BJ (cell line): ENCODE data around the gene LRRC14B. TPM values are rescaled to one million over a fixed set of nuclear protein-coding genes. Genes with fewer than 3 reads are reported as not detected.

Experiments used
- CTCF ChIA-PET: fragments of 350-600 bp; formaldehyde crosslinking; extraction: SDS; loops from one replicate; lab custom pipeline; 2021; ENCODE audit warnings: antibody characterized with exemption, inconsistent platforms; lab: Yijun Ruan, JAX
- POLR2A ChIA-PET: fragments of 300-600 bp; sonication (Branson Sonifier 250); formaldehyde crosslinking; extraction: SDS; loops from one replicate; lab custom pipeline; 2021; ENCODE audit warnings: antibody characterized with exemption; lab: Charles Lee
- DNase-seq: peaks from one replicate; pipeline ENCODE4 v3.0.0-alpha.2; 2011; ENCODE audit warnings: low read depth
- H3K27me3 ChIP-seq: 2 replicates; pipeline ENCODE4 v1.6.0; 2011; ENCODE audit warnings: low read length; ENCODE audit not compliant: control insufficient read depth, insufficient read depth
- H3K36me3 ChIP-seq: 2 replicates; pipeline ENCODE4 v1.5.1; 2011; ENCODE audit warnings: low read length; ENCODE audit not compliant: control insufficient read depth, insufficient read depth
- H3K4me3 ChIP-seq: 2 replicates; pipeline ENCODE4 v1.5.1; 2011; ENCODE audit warnings: low read depth, mild to moderate bottlenecking, control low read depth, low read length
- polyA plus RNA-seq: library from polyadenylated mRNA; depleted of rRNA; stranded (reverse); fragments of >200 nt; gene quantifications from 2 replicates; pipeline ENCODE4 v1.2.3, GENCODE V29; 2011
- TF ChIP-seq, protein P1 (sequence below): IDR thresholded peaks from 2 replicates; pipeline ENCODE4 v1.5.1; 2011; ENCODE audit warnings: low read depth, mild to moderate bottlenecking, control low read depth, inconsistent platforms, low read length, moderate library complexity; ENCODE audit not compliant: insufficient read depth

The LRRC14B gene
- polyA plus RNA-seq, 1 experiment: not detected

DNA sequence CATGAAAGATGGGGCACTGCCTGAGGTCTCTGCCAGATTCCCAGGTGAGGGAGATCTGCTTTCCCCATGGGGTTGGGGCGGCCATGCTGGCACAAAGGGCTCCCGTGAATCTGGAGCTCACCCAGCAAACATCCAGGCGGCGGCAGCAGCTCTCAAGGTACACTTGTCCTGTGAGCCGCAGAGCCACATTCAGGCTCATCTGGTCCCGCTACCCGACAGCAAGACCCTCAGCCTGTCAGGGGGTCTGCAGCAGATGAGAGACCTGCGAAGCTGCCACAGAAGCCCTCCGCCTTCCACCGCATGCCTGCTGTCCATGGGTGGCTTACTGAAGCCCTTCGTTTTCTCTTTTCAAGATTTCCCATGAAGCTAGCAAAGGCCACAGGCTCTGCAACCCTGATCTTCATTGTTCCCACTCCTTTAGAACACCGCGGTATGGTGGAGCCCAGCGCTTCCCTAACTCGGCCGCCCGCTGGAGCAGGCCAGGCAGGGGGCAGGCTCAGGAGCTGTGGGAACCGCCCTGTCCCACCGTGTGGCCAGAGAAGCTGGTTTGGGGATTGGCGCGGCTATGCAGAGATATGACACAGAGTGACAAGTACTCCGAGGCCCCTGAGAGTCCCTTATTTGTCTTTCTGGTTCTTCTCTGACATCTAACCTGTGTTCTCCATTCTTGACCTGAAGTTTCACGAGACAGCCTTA lies 8.8 kb downstream of the LRRC14B start:
- Histone ChIP-seq H3K27me3 (no peaks in the 10 kb centered on the region), H3K4me3 (no peak overlapping the region), H3K36me3 (peaks cover 8% of the 10 kb centered on the region; the same call in 1 of the 2 replicates)
- POLR2A ChIA-PET: no interaction called here
- DNase-seq: no peak
- TF ChIP-seq, protein P1, sequence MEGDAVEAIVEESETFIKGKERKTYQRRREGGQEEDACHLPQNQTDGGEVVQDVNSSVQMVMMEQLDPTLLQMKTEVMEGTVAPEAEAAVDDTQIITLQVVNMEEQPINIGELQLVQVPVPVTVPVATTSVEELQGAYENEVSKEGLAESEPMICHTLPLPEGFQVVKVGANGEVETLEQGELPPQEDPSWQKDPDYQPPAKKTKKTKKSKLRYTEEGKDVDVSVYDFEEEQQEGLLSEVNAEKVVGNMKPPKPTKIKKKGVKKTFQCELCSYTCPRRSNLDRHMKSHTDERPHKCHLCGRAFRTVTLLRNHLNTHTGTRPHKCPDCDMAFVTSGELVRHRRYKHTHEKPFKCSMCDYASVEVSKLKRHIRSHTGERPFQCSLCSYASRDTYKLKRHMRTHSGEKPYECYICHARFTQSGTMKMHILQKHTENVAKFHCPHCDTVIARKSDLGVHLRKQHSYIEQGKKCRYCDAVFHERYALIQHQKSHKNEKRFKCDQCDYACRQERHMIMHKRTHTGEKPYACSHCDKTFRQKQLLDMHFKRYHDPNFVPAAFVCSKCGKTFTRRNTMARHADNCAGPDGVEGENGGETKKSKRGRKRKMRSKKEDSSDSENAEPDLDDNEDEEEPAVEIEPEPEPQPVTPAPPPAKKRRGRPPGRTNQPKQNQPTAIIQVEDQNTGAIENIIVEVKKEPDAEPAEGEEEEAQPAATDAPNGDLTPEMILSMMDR: no peak
- CTCF ChIA-PET: interaction anchor here (1.7 to 2.4 kb wide), 2 partner anchors 9 to 12 kb away, joined by 4 to 7 read pairs; partner anchors contain the start of gene LRRC14B

DNA sequence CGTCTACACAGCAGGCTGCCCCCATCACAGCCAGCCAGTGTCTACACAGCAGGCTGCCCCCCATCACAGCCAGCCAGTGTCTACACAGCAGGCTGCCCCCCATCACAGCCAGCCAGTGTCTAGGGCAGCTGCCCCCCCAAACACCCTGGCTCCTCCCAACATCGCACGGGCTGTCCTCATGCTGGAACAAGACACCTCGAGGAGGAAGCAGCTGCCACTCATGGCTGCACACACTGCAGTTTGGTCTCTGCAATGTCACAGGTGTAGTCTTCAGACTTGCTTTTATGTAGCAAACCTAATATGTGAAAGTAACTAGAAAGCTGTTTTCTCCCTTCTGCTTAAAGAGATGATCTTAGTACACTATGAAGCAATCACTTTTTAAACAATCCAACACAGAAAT lies 9.7 kb downstream of the LRRC14B start:
- Histone ChIP-seq H3K27me3 (no peaks in the 10 kb centered on the region), H3K4me3 (no peak overlapping the region), H3K36me3 (peaks cover 8% of the 10 kb centered on the region; the same call in 1 of the 2 replicates)
- no peak for DNase-seq
- POLR2A ChIA-PET: no interaction called here
- TF ChIP-seq, protein P1: no peak
- CTCF ChIA-PET: interaction anchor here (1.7 to 2.4 kb wide), 2 partner anchors 10 to 12 kb away, joined by 4 to 7 read pairs; partner anchors contain the start of gene LRRC14B

GRCh38 chr5:201672-202071 lies 10.4 kb downstream of the LRRC14B start:
- Histone ChIP-seq H3K36me3 (peaks cover 8% of the 10 kb centered on the region; the same call in 1 of the 2 replicates), H3K4me3 (no peak overlapping the region), H3K27me3 (no peaks in the 10 kb centered on the region)
- DNase-seq: no peak
- ChIA-PET POLR2A (no interaction called here), CTCF (interaction anchor here (1.7 kb wide), 1 partner anchor 11 kb away, joined by 4 read pairs; the partner anchor contains the start of gene LRRC14B)
- TF ChIP-seq, protein P1: no peak

- H3K36me3 ChIP-seq: peaks cover 8% of the 10 kb centered on the region; the same call in 1 of the 2 replicates
- ChIA-PET CTCF (interaction anchor here (1.0 to 1.6 kb wide), 2 partner anchors 15 to 16 kb away, joined by 3 to 6 read pairs; no protein-coding TSS in a partner anchor), POLR2A (no interaction called here)
- no peak for DNase-seq
- TF ChIP-seq, protein P1: no peak
- no peak overlapping the region for H3K4me3 ChIP-seq
- no peaks in the 10 kb centered on the region for H3K27me3 ChIP-seq
These were observed 12.1 kb downstream of the LRRC14B start for GRCh38 chr5:203246-203930.

DNA sequence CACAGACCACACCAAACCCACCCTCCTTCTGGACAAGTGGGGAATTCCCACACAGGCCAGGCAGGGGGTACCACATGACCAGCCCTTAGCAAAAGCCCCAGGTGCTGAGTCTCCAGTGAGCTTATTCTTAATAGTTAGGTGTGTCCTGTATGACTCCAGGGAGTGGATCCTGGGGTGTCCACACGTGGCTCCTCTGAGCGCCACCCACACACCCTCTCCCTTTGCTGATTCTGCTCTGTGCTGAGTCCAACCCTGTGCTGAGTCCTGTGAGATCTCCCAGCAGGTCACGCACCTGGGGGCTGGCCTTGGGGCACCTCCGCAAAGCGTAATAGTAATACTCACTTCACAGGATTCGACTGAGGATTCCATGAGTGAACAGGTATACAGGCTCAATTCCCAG lies 12.7 kb downstream of the LRRC14B start:
- Histone ChIP-seq H3K36me3 (peaks cover 6% of the 10 kb centered on the region), H3K4me3 (no peak overlapping the region), H3K27me3 (no peaks in the 10 kb centered on the region)
- ChIA-PET CTCF (interaction anchor here (1.0 to 1.2 kb wide), 2 partner anchors 15 kb away, joined by 3 read pairs; no protein-coding TSS in a partner anchor), POLR2A (no interaction called here)
- DNase-seq: no peak
- TF ChIP-seq, protein P1: no peak
